ENCODE measurements around the gene DNAH11. TPM values are rescaled to one million over a fixed set of nuclear protein-coding genes. Genes with fewer than 3 reads are reported as not detected.

Gene DNAH11
- total and polyA plus RNA-seq, 2 of the 8 experiments (the other 6 are each of a cell fraction or from before 2014, with no cell fraction given): 1.8 to 4.9 TPM

GRCh38 chr7:21702303-21702702, 159.5 kb downstream of the DNAH11 start (continued):
- TF ChIP-seq JUN (IDR thresholded peaks at IDR 0.05; ENCODE audit: low read depth, low read length) (no peak), EZH2 (IDR thresholded peaks at IDR 0.05; ENCODE audit: low read depth, low read length, severe bottlenecking) (no peak), CTCF (IDR thresholded peaks at IDR 0.05; ENCODE audit: control extremely low read depth in 1 of 3, insufficient read depth in 1 of 3, low read depth in 1 of 3, low read length in 3 of 3) (no peak), SIRT6 (IDR thresholded peaks at IDR 0.05; ENCODE audit: low read length) (no peak), CHD7 (IDR thresholded peaks at IDR 0.05; ENCODE audit: insufficient replicate concordance, low read length) (no peak)
